A673 (cell line): ENCODE measurements around the gene C1QTNF5. TPM values are rescaled to one million over a fixed set of nuclear protein-coding genes. Genes with fewer than 3 reads are reported as not detected.

Source experiments
- BruUV-seq: library from RNA; stranded (reverse); fragments of 400-500 nt; replicated peaks from 2 replicates; lab custom pipeline; 2021; lab: Mats Ljungman, UMichigan
- CTCF ChIA-PET: fragments of 300-600 bp; sonication (Branson Sonifier 250); formaldehyde crosslinking; loops from one replicate; lab custom pipeline; 2022; ENCODE audit warnings: antibody characterized with exemption; lab: Charles Lee
- POLR2A ChIA-PET: fragments of 300-600 bp; sonication (Branson Sonifier 250); formaldehyde crosslinking; loops from one replicate; lab custom pipeline; 2022; ENCODE audit warnings: antibody characterized with exemption; ENCODE audit not compliant: low non-redundant PET; lab: Charles Lee
- DNase-seq: peaks from one replicate; pipeline ENCODE4 v3.0.0-alpha.2; 2015; ENCODE audit warnings: low spot score
- H3K27ac ChIP-seq: fragments of 200-600 bp; sonication (generic); 2 replicates; pipeline ENCODE4 v1.5.1; 2016; ENCODE audit warnings: mixed run types, low read depth, mild to moderate bottlenecking, mixed read lengths, antibody characterized with exemption, low read length; ENCODE audit not compliant: poor library complexity, severe bottlenecking
- H3K27me3 ChIP-seq: fragments of 200-600 bp; sonication (generic); replicated peaks from 2 replicates; pipeline ENCODE4 v1.6.1; 2017; ENCODE audit warnings: mixed run types, low read depth, mild to moderate bottlenecking, mixed read lengths, antibody characterized with exemption, low read length; ENCODE audit not compliant: insufficient read depth, poor library complexity
- H3K36me3 ChIP-seq: fragments of 200-600 bp; sonication (generic); 2 replicates; pipeline ENCODE4 v1.6.1; 2016; ENCODE audit warnings: mixed run types, mild to moderate bottlenecking, mixed read lengths, antibody characterized with exemption, low read length; ENCODE audit not compliant: insufficient read depth, poor library complexity, severe bottlenecking
- H3K4me1 ChIP-seq: fragments of 200-600 bp; sonication (generic); 2 replicates; pipeline ENCODE4 v1.6.1; 2017; ENCODE audit warnings: mixed run types, mild to moderate bottlenecking, mixed read lengths, antibody characterized with exemption, low read length; ENCODE audit not compliant: insufficient read depth, poor library complexity, severe bottlenecking
- H3K4me3 ChIP-seq: fragments of 200-600 bp; sonication (generic); 2 replicates; pipeline ENCODE4 v1.5.1; 2016; ENCODE audit warnings: low read depth, mixed run types, mild to moderate bottlenecking, mixed read lengths, low read length; ENCODE audit not compliant: poor library complexity, severe bottlenecking
- H3K9me3 ChIP-seq: fragments of 200-600 bp; sonication (generic); 2 replicates; pipeline ENCODE4 v1.6.1; 2016; ENCODE audit warnings: mixed run types, low read depth, mild to moderate bottlenecking, mixed read lengths, antibody characterized with exemption, low read length; ENCODE audit not compliant: poor library complexity, severe bottlenecking
- CTCF ChIP-seq: fragments of 300-800, 200-600 bp; sonication (generic); conservative IDR thresholded peaks from 2 replicates; pipeline ENCODE4 v1.5.1; 2017; ENCODE audit warnings: low read depth, mild to moderate bottlenecking, antibody characterized with exemption, low read length, moderate library complexity, mixed read lengths
- EZH2 ChIP-seq: fragments of 200-600 bp; sonication (generic); IDR thresholded peaks from 2 replicates; pipeline ENCODE4 v1.6.1; 2017; ENCODE audit warnings: borderline replicate concordance, low read depth, mild to moderate bottlenecking, mixed read lengths, antibody characterized with exemption, low read length; ENCODE audit not compliant: poor library complexity, severe bottlenecking
- intact Hi-C: fragments of 100-400 bp; cut with micrococcal nuclease; formaldehyde crosslinking; loops from one replicate; pipeline ENCODE4 v1.10.0; 2022; ENCODE audit not compliant: unreplicated experiment
- total RNA-seq: library from RNA; stranded (reverse); gene quantifications from 2 replicates; pipeline ENCODE4 v1.2.3, GENCODE V29; 2021

Gene C1QTNF5
- total RNA-seq, 1 experiment from 2014 or later: not detected

- DNase-seq: no peak
- no TSS peak for BruUV-seq
- ChIA-PET CTCF (interaction anchor here (1.4 kb wide), 1 partner anchor 32 kb away, joined by 4 read pairs; no protein-coding TSS in a partner anchor), POLR2A (interaction anchor here (0.7 to 0.9 kb wide), 2 partner anchors 12 to 29 kb away, joined by 3 read pairs; partner anchors contain the start of gene RNF26)
- no peaks in the 10 kb centered on the region for H3K4me1 ChIP-seq
- no peaks in the 10 kb centered on the region for H3K9me3 ChIP-seq
- H3K36me3 ChIP-seq: peaks cover 14% of the 10 kb centered on the region
- H3K27ac ChIP-seq: no peak overlapping the region
- H3K27me3 ChIP-seq: no peaks in the 10 kb centered on the region
- H3K4me3 ChIP-seq: no peak overlapping the region
- intact Hi-C loops: no loop called here
- no peak for TF ChIP-seq CTCF
- TF ChIP-seq EZH2: no peak
Observed at GRCh38 chr11:119305556-119306372, 34.9 kb downstream of the C1QTNF5 start.

GRCh38 chr11:119303227-119303718, 37.4 kb downstream of the C1QTNF5 start:
- intact Hi-C loops: no loop called here
- H3K27ac ChIP-seq: no peak overlapping the region
- POLR2A ChIA-PET: no interaction called here
- no peaks in the 10 kb centered on the region for H3K27me3 ChIP-seq
- CTCF ChIA-PET: interaction anchor here (0.6 kb wide), 1 partner anchor 129 kb away, joined by 5 read pairs; no protein-coding TSS in a partner anchor
- peaks cover 34% of the 10 kb centered on the region for H3K36me3 ChIP-seq
- H3K4me1 ChIP-seq: no peaks in the 10 kb centered on the region
- TF ChIP-seq EZH2 (no peak), CTCF (no peak)
- no peaks in the 10 kb centered on the region for H3K9me3 ChIP-seq
- no peak overlapping the region for H3K4me3 ChIP-seq
- no peak for DNase-seq
- no TSS peak for BruUV-seq

- TF ChIP-seq CTCF (no peak), EZH2 (no peak)
- intact Hi-C loops: no loop called here
- ChIA-PET POLR2A (interaction anchor here (0.6 kb wide), 1 partner anchor 818 kb away, joined by 4 read pairs; no protein-coding TSS in a partner anchor), CTCF (no interaction called here)
- no peak overlapping the region for H3K4me3 ChIP-seq
- BruUV-seq: no TSS peak
- H3K4me1 ChIP-seq: no peaks in the 10 kb centered on the region
- DNase-seq: no peak
- H3K27me3 ChIP-seq: no peaks in the 10 kb centered on the region
- H3K27ac ChIP-seq: no peak overlapping the region
- H3K36me3 ChIP-seq: peaks cover 51% of the 10 kb centered on the region
- no peaks in the 10 kb centered on the region for H3K9me3 ChIP-seq
Observed at GRCh38 chr11:119300198-119300964, 40.3 kb downstream of the C1QTNF5 start.
